ENCODE results near the gene GAB4.

The GAB4 gene

DNA sequence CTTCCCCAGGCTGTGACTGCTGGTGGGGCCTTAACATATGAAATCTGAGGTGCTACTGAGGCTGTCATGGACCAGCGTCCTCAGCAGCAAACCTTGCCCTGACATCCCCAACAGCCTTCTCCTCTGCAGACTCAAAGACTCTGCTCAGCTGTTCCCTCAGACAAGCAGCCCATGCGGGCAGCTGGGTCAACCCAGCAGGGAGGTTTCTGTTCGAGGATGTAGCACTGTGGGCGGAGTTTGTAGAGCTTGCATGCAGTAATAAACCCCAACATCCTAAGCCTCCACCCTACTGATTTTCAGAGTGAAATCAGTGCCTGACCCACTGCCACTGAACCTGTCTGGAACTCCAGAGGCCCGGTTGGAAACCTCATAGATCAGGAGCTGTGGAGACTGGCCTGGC lies 94.0 kb downstream of the GAB4 start:
- DNase-seq (ENCODE audit: low spot score), result no peak

- no peak for DNase-seq (ENCODE audit: low spot score)
Observed at GRCh38 chr22:16912281-16912680, 95.7 kb downstream of the GAB4 start.

All from AG08395 (cell line).